VCaP (cell line): Measurements from ENCODE around the gene SLC22A4.

ENCODE experiments used
- H3K27ac ChIP-seq: fragments of 450-650 bp; 2 replicates; pipeline ENCODE4 v1.5.1; 2017
- TF ChIP-seq, protein P1 (sequence below): fragments of 450-650 bp; conservative IDR thresholded peaks from 2 replicates; pipeline ENCODE4 v1.5.1; 2017; ENCODE audit warnings: mild to moderate bottlenecking, moderate library complexity

Gene SLC22A4

DNA sequence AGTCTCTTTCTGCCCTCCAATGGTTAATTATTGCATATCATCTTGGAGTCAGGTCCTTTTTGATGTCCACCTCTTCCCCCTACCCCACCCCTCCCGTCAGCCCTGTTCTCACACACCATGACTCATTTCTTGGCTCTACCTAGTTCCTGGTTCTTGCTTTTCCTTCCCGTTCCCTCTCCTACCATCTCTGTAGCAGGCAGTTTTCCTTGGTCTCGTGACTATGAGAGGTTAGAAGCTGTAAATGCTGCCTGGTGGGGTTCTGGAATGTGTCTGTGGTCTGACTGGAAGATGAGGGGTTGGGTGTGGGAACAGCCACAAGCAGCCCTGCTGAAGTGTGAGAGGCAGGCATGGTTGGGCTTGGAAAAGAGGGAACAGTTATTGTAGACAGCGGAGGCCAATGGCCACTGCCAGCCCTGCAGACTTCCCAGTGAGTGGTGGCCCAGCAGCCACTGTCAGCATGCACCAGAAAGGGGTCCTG, 93.5 kb downstream of the SLC22A4 start:
- TF ChIP-seq, protein P1, sequence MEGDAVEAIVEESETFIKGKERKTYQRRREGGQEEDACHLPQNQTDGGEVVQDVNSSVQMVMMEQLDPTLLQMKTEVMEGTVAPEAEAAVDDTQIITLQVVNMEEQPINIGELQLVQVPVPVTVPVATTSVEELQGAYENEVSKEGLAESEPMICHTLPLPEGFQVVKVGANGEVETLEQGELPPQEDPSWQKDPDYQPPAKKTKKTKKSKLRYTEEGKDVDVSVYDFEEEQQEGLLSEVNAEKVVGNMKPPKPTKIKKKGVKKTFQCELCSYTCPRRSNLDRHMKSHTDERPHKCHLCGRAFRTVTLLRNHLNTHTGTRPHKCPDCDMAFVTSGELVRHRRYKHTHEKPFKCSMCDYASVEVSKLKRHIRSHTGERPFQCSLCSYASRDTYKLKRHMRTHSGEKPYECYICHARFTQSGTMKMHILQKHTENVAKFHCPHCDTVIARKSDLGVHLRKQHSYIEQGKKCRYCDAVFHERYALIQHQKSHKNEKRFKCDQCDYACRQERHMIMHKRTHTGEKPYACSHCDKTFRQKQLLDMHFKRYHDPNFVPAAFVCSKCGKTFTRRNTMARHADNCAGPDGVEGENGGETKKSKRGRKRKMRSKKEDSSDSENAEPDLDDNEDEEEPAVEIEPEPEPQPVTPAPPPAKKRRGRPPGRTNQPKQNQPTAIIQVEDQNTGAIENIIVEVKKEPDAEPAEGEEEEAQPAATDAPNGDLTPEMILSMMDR: no peak
- H3K27ac ChIP-seq: peak overlapping the region; percentile 68

GRCh38 chr5:132388244-132389050, 94.3 kb downstream of the SLC22A4 start:
- TF ChIP-seq, protein P1: no peak
- H3K27ac ChIP-seq: peak overlapping the region; percentile 68

DNA sequence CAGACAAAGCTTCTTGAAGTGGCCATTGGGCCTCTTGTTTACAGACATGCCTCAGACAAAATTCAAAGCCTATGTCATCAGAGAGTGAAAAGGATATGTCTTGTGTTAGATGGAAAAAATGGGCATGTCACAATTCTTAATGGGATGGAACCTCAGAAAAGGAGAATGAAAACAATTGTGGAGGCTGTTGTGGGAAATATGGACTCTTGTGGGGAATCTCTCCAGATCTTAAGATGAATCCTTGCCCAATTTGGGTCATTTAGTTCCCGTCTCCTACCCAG, 94.8 kb downstream of the SLC22A4 start:
- TF ChIP-seq, protein P1: no peak
- H3K27ac ChIP-seq: peak overlapping the region; percentile 68

DNA sequence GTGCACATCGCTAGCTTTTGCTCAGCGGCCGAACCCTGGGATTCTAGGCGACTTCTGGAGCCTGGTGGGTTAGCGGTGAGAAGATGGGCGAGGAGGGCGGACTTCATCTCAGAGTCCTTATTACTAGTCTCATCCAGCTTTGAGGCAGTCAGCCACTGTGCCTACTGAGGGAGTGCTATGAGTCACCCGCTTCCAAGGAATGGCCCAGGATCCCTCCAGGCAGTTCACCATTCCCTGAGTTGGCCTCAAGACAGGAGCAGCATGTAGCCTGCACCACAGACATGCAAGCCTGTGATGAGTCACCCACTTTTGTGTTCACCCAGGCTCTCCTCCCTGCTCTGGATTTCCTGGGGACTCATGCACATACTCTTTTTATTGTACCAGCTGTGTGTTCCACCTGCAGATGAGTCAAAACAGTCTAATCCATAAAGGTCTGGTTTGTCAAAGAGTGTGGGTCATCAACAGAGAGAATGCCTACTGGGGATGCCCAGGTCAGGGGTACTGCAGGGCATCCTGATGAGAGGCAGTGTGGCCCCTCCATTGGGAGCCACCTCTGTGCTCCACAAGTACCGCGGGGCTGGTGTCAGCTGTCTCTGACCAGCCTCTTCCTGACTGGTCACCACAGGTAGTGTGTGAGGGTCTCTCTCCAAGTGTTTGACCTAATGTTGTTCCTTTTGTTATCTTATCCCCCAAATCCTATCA, 95.5 kb downstream of the SLC22A4 start:
- H3K27ac ChIP-seq: no peak overlapping the region

GRCh38 chr5:132391247-132391646, 97.1 kb downstream of the SLC22A4 start:
- TF ChIP-seq, protein P1: no peak
- H3K27ac ChIP-seq: no peak overlapping the region

More for the DNA sequence above, 95.5 kb downstream of the SLC22A4 start:
- TF ChIP-seq, protein P1: no peak

DNA sequence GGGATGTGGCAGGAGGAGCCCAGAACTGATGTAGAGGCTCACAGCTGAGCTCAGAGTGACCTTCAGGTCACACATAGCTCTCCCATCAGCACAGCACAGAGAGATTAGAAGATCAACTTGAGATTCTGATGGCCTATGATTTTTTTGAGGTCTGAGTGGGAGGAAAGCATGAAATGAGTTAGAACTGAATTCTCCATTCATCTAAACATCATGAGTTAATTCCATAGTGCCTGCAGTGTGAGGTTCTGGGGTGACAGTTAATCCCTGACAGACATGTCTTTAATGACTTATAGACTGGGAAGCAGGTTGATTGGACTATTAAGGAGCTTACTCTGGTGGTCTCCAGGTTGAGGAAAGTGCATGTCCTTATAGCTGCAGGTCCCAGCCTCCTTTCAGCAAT, 97.7 kb downstream of the SLC22A4 start:
- H3K27ac ChIP-seq: no peak overlapping the region

DNA sequence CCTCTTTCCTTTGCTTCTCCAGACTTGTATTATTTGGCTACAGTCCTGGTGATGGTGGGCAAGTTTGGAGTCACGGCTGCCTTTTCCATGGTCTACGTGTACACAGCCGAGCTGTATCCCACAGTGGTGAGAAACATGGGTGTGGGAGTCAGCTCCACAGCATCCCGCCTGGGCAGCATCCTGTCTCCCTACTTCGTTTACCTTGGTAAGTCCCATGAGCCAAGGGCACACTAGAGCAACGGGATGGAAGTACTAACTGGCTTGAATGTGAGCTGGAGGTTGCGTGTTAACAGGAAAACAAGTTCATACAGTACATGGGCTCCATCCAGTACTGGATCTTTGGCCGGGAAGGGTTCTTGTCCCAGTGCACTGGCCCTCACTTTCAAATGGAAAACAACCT, 98.2 kb downstream of the SLC22A4 start:
- H3K27ac ChIP-seq: no peak overlapping the region
- TF ChIP-seq, protein P1: no peak

More for the DNA sequence above, 97.7 kb downstream of the SLC22A4 start:
- TF ChIP-seq, protein P1: no peak
